Measurements from ENCODE around the gene LOXL3.

LOXL3 gene

GRCh38 chr2:74548900-74549826 is 4.6 kb downstream of the LOXL3 start:
- peak; percentile 74 for DNase-seq

- DNase-seq = no peak
These were observed 5.3 kb downstream of the LOXL3 start for GRCh38 chr2:74548285-74548899.

GRCh38 chr2:74546004-74546403 is 7.7 kb downstream of the LOXL3 start:
- DNase-seq = no peak

- no peak for DNase-seq
These were observed 9.1 kb downstream of the LOXL3 start for GRCh38 chr2:74544634-74545033.

GRCh38 chr2:74542978-74543377 is 10.8 kb downstream of the LOXL3 start:
- no peak for DNase-seq

GRCh38 chr2:74540291-74540690 is 13.5 kb downstream of the LOXL3 start:
- no peak for DNase-seq

- no peak for DNase-seq
These were observed 14.8 kb downstream of the LOXL3 start for GRCh38 chr2:74538881-74539339.

- no peak for DNase-seq
These were observed 16.6 kb downstream of the LOXL3 start for GRCh38 chr2:74537140-74537539.

- no peak for DNase-seq
These were observed 17.4 kb downstream of the LOXL3 start for GRCh38 chr2:74536166-74536950.

GRCh38 chr2:74535440-74535965 is 18.2 kb downstream of the LOXL3 start:
- DNase-seq = no peak

- no peak for DNase-seq
These were observed 19.3 kb downstream of the LOXL3 start for GRCh38 chr2:74534411-74534810.

GRCh38 chr2:74533464-74533863 is 20.3 kb downstream of the LOXL3 start:
- no peak for DNase-seq

- DNase-seq = no peak
These were observed 21.5 kb downstream of the LOXL3 start for GRCh38 chr2:74532222-74532621.

- DNase-seq = no peak
These were observed 22.1 kb downstream of the LOXL3 start for GRCh38 chr2:74531666-74532065.

GRCh38 chr2:74530239-74531187 is 23.2 kb downstream of the LOXL3 start:
- DNase-seq = peak; percentile 65

- peak; percentile 99 for DNase-seq
These were observed 24.1 kb downstream of the LOXL3 start, which contains the start of the genes AUP1 and HTRA2 for GRCh38 chr2:74529357-74530238. Gene AUP1, minus strand, starts transcription at chr2:74529706. Its CDS starts 77 bp downstream, at chr2:74529629. Gene HTRA2, plus strand, starts transcription at chr2:74529933. Its CDS starts 74 bp downstream, at chr2:74530007.

GRCh38 chr2:74528600-74529356 is 25.0 kb downstream of the LOXL3 start:
- DNase-seq = no peak

GRCh38 chr2:74527741-74528140 is 26.0 kb downstream of the LOXL3 start:
- DNase-seq = no peak

GRCh38 chr2:74526649-74527230 is 27.0 kb downstream of the LOXL3 start:
- no peak for DNase-seq
